OCI-LY7 (cell line): Measurements from ENCODE around the gene KIF25. TPM values are rescaled to one million over a fixed set of nuclear protein-coding genes. Genes with fewer than 3 reads are reported as not detected.

Source experiments
- BruUV-seq: library from RNA; stranded (reverse); fragments of 400-500 nt; replicated peaks from 2 replicates; lab custom pipeline; 2021; lab: Mats Ljungman, UMichigan
- CTCF ChIA-PET: fragments of 300-600 bp; sonication (Branson Sonifier 250); formaldehyde crosslinking; loops from one replicate; lab custom pipeline; 2022; ENCODE audit warnings: antibody characterized with exemption; ENCODE audit not compliant: unreplicated experiment; lab: Charles Lee
- POLR2A ChIA-PET: fragments of 300-600 bp; sonication (Branson Sonifier 250); formaldehyde crosslinking; loops from one replicate; lab custom pipeline; 2022; ENCODE audit warnings: antibody characterized with exemption; lab: Charles Lee
- DNase-seq: peaks from one replicate; pipeline ENCODE4 v3.0.0-alpha.2; 2015; ENCODE audit warnings: low spot score
- H2AFZ ChIP-seq: fragments of 200-600 bp; sonication (generic), shearing (Covaris generic); 2 replicates; pipeline ENCODE4 v1.6.1; 2014; ENCODE audit warnings: mild to moderate bottlenecking, antibody characterized with exemption, low read length, moderate library complexity
- H3K27ac ChIP-seq: fragments of 200-600 bp; sonication (generic); 2 replicates; pipeline ENCODE4 v1.5.1; 2014; ENCODE audit warnings: mixed run types, low read depth, mild to moderate bottlenecking, moderate library complexity, low read length, inconsistent platforms; ENCODE audit not compliant: poor library complexity, severe bottlenecking
- H3K36me3 ChIP-seq: fragments of 200-600 bp; sonication (generic); 2 replicates; pipeline ENCODE4 v1.6.1; 2014; ENCODE audit warnings: mild to moderate bottlenecking, antibody characterized with exemption, low read length, moderate library complexity, mixed read lengths; ENCODE audit not compliant: insufficient read depth
- H3K4me1 ChIP-seq: fragments of 200-600 bp; sonication (generic); 2 replicates; pipeline ENCODE4 v1.5.1; 2014; ENCODE audit warnings: mild to moderate bottlenecking, low read length; ENCODE audit not compliant: insufficient read depth, poor library complexity, severe bottlenecking
- H3K4me2 ChIP-seq: fragments of 200-600 bp; sonication (generic); 2 replicates; pipeline ENCODE4 v1.6.1; 2014; ENCODE audit warnings: mild to moderate bottlenecking, low read length
- H3K4me3 ChIP-seq: fragments of 200-600 bp; sonication (generic); 2 replicates; pipeline ENCODE4 v1.5.1; 2014; ENCODE audit warnings: mild to moderate bottlenecking, low read depth, low read length; ENCODE audit not compliant: poor library complexity, severe bottlenecking
- H3K79me2 ChIP-seq: fragments of 200-600 bp; sonication (generic); 2 replicates; pipeline ENCODE4 v1.6.1; 2016; ENCODE audit warnings: low read depth, mild to moderate bottlenecking, low read length, moderate library complexity, mixed read lengths; ENCODE audit not compliant: insufficient read depth
- H3K9me2 ChIP-seq: fragments of 200-600 bp; sonication (generic); 2 replicates; pipeline ENCODE4 v1.6.1; 2016; ENCODE audit warnings: mild to moderate bottlenecking, low read length, mixed read lengths; ENCODE audit not compliant: insufficient read depth
- H3K9me3 ChIP-seq: fragments of 200-600 bp; sonication (generic); 2 replicates; pipeline ENCODE4 v1.6.1; 2014; ENCODE audit warnings: mild to moderate bottlenecking, mixed run types, low read length, mixed read lengths
- H4K20me1 ChIP-seq: fragments of 200-600 bp; sonication (generic); 2 replicates; pipeline ENCODE4 v1.6.1; 2014; ENCODE audit warnings: mild to moderate bottlenecking, antibody characterized with exemption, low read length, moderate library complexity, mixed read lengths; ENCODE audit not compliant: insufficient read depth
- EZH2phosphoT487 ChIP-seq: fragments of 200-600 bp; sonication (generic); IDR thresholded peaks from 2 replicates; pipeline ENCODE4 v1.6.1; 2018; ENCODE audit warnings: low read depth, borderline replicate concordance, mild to moderate bottlenecking, mixed run types, antibody characterized with exemption, low read length, moderate library complexity, mixed read lengths
- intact Hi-C: fragments of 100-400 bp; cut with micrococcal nuclease; formaldehyde crosslinking; loops from one replicate; pipeline ENCODE4 v1.10.0; 2022; ENCODE audit not compliant: unreplicated experiment
- total RNA-seq, 2 experiments: library from RNA; depleted of rRNA in 1 of 2; stranded (reverse); fragments of >200 nt in 1 of 2; shearing (Covaris generic) in 1 of 2; gene quantifications; 2 replicates each; pipeline ENCODE4 v1.2.3, GENCODE V29; 2014 to 2022
- TF ChIP-seq, protein P1 (sequence below): fragments of 200-600 bp; sonication (generic); conservative IDR thresholded peaks from 2 replicates; pipeline ENCODE4 v1.5.1; 2014; ENCODE audit warnings: mild to moderate bottlenecking, antibody characterized with exemption, low read length, moderate library complexity, mixed read lengths

The KIF25 gene
- total RNA-seq, 2 experiments from 2014 or later, result not detected

DNA sequence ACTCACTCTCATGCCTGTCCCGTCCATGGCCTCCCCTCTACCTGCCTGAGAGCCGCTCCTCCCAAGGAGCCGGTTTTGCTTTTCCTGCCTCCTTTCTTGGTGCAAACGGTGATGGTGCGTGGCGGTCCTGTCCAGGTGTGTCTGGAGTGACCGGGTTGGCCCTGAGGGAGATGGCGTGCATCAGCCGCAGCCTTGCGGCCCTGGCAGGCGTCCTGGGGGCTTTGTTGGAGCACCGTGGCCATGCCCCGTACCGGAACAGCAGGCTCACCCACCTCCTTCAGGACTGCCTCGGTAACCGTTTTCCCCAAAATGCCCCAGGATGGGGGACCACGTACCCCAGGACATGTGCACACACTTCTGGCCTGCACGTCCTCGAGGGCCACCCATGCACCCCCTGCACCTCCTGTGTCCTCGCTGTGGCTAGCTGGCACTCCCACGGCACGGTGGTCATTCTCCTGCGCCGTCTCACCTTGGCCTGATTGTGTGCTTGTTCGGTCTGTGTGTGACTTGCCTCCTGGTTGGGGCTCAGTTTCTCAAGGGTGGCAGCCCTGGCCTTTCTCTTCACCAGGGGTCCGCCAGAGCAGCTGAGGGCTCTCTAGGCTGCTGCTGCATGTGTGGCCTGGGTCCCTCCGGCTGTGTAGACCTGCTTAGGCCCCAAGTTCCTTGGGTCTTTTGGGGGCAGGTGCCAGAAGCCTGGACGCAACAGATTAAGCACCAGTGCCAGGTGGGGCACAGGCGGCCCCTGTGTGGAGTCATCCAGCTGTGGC, 45.1 kb downstream of the KIF25 start:
- TF ChIP-seq, protein P1, sequence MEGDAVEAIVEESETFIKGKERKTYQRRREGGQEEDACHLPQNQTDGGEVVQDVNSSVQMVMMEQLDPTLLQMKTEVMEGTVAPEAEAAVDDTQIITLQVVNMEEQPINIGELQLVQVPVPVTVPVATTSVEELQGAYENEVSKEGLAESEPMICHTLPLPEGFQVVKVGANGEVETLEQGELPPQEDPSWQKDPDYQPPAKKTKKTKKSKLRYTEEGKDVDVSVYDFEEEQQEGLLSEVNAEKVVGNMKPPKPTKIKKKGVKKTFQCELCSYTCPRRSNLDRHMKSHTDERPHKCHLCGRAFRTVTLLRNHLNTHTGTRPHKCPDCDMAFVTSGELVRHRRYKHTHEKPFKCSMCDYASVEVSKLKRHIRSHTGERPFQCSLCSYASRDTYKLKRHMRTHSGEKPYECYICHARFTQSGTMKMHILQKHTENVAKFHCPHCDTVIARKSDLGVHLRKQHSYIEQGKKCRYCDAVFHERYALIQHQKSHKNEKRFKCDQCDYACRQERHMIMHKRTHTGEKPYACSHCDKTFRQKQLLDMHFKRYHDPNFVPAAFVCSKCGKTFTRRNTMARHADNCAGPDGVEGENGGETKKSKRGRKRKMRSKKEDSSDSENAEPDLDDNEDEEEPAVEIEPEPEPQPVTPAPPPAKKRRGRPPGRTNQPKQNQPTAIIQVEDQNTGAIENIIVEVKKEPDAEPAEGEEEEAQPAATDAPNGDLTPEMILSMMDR, result no peak
- TF ChIP-seq EZH2phosphoT487, result no peak
- H3K79me2 ChIP-seq, result no peaks in the 10 kb centered on the region

DNA sequence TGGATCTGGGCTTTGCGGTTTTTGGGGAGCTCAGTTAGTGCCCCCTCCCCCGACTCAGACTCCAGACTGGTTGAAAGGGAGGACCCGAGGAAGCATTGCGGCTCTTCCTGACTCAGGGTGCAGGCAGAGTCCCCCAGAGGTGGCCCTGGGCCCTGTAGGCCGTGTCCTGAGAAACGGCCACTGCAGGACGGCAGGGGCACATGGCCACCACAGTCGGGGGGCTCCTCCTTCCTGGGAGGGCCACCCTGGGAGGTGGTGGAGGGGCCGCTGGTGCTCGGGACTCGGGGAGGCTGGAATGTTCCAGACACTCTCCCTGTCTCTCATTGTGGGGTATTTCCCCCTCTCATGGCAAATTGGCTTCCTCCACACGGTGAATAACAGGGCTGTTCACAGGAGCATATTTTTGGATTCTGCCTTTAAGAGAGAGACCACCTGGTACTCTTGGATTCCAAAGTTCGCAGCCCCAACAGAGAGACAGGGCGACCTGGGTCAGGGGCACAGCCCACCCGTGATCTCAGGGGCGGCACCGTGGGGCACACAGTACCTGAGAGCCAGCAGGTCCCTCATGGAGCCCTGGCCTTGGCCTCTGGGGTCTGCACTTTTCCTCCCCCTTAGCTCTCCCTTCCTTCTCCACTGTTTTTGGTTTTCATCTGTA, 45.8 kb downstream of the KIF25 start:
- CTCF ChIA-PET, result no interaction called here
- no TSS peak for BruUV-seq
- no peak overlapping the region for H3K4me3 ChIP-seq
- no peaks in the 10 kb centered on the region for H3K4me1 ChIP-seq
- H2AFZ ChIP-seq, result no peak overlapping the region
- POLR2A ChIA-PET, result no interaction called here
- H3K27ac ChIP-seq, result no peak overlapping the region
- H4K20me1 ChIP-seq, result no peaks in the 10 kb centered on the region
- no peak overlapping the region for H3K4me2 ChIP-seq
- no peak for DNase-seq
- no peaks in the 10 kb centered on the region for H3K36me3 ChIP-seq
- H3K9me3 ChIP-seq, result no peaks in the 10 kb centered on the region
- H3K79me2 ChIP-seq, result no peaks in the 10 kb centered on the region
- TF ChIP-seq EZH2phosphoT487, result no peak
- no peaks in the 10 kb centered on the region for H3K9me2 ChIP-seq
- intact Hi-C loops, result no loop called here

More for the DNA sequence above, 45.1 kb downstream of the KIF25 start:
- no TSS peak for BruUV-seq
- no peak overlapping the region for H3K4me3 ChIP-seq
- H3K36me3 ChIP-seq, result no peaks in the 10 kb centered on the region
- no peaks in the 10 kb centered on the region for H3K9me2 ChIP-seq
- no peaks in the 10 kb centered on the region for H3K4me1 ChIP-seq
- no peak overlapping the region for H3K4me2 ChIP-seq
- H3K27ac ChIP-seq, result no peak overlapping the region
- no peak overlapping the region for H2AFZ ChIP-seq
- no peaks in the 10 kb centered on the region for H3K9me3 ChIP-seq
- POLR2A ChIA-PET, result no interaction called here
- no peaks in the 10 kb centered on the region for H4K20me1 ChIP-seq
- CTCF ChIA-PET, result no interaction called here
- no peak for DNase-seq
- intact Hi-C loops, result no loop called here

DNA sequence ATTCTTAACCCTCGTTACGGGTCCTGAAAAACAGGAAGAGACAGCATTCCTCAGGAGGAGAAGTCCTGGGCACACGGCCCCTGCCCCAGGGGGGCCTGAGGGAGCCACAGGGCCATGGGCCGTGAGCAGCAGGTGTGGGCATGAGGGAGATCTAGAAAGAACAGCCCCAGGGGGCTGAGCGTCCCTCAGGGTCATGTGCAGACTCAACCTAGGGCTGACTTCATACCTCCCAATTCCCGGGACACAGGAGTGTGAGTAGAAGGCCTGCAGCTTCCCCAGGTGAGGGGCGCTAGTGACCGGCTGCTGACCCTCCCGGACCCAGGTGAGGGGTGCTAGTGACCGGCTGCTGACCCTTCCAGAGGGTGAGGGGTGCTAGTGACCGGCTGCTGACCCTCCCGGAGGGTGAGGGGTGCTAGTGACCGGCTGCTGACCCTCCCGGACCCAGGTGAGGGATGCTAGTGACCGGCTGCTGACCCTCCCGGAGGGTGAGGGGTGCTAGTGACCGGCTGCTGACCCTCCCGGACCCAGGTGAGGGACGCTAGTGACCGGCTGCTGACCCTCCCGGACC, 46.5 kb downstream of the KIF25 start:
- BruUV-seq, result no TSS peak

More for the DNA sequence above, 46.5 kb downstream of the KIF25 start:
- Histone ChIP-seq H3K9me3 (no peaks in the 10 kb centered on the region), H3K4me1 (no peaks in the 10 kb centered on the region), H3K27ac (no peak overlapping the region), H4K20me1 (no peaks in the 10 kb centered on the region), H2AFZ (no peak overlapping the region), H3K36me3 (no peaks in the 10 kb centered on the region), H3K4me2 (no peak overlapping the region), H3K79me2 (no peaks in the 10 kb centered on the region), H3K4me3 (no peak overlapping the region), H3K9me2 (no peaks in the 10 kb centered on the region)
- TF ChIP-seq, protein P1, result no peak
- no peak for DNase-seq
- CTCF ChIA-PET, result no interaction called here
- intact Hi-C loops, result no loop called here
- POLR2A ChIA-PET, result no interaction called here
